ENCODE measurements around the gene LAMA3.
"Not testable (repeated sequence)": the region's sequence is repeated elsewhere in the genome, so short reads cannot be mapped to it uniquely, and the experiment has no call there.

Gene LAMA3

GRCh38 chr18:23703057-23703986 lies 14.1 kb downstream of the LAMA3 start:
- DNase-seq (ENCODE audit: low spot score) = no peak

GRCh38 chr18:23703987-23704384 lies 14.7 kb downstream of the LAMA3 start:
- no peak for DNase-seq (ENCODE audit: low spot score)

- DNase-seq (ENCODE audit: low spot score) = no peak
These were observed 15.6 kb downstream of the LAMA3 start for GRCh38 chr18:23704806-23705205.

GRCh38 chr18:23706971-23707640 lies 17.9 kb downstream of the LAMA3 start:
- no peak for DNase-seq (ENCODE audit: low spot score)

GRCh38 chr18:23710068-23710527 lies 20.8 kb downstream of the LAMA3 start:
- DNase-seq (ENCODE audit: low spot score) = no peak

- DNase-seq (ENCODE audit: low spot score) = no peak
These were observed 21.7 kb downstream of the LAMA3 start for GRCh38 chr18:23710946-23711345.

- DNase-seq (ENCODE audit: low spot score) = no peak
These were observed 22.2 kb downstream of the LAMA3 start for GRCh38 chr18:23711426-23711825.

GRCh38 chr18:23712445-23712844 lies 23.2 kb downstream of the LAMA3 start:
- DNase-seq (ENCODE audit: low spot score) = no peak

- no peak for DNase-seq (ENCODE audit: low spot score)
These were observed 25.3 kb downstream of the LAMA3 start for GRCh38 chr18:23714576-23714975.

GRCh38 chr18:23716079-23716478 lies 26.8 kb downstream of the LAMA3 start:
- not testable (repeated sequence) for DNase-seq (ENCODE audit: low spot score)

- no peak for DNase-seq (ENCODE audit: low spot score)
These were observed 27.3 kb downstream of the LAMA3 start for GRCh38 chr18:23716516-23716915.

- DNase-seq (ENCODE audit: low spot score) = no peak
These were observed 27.7 kb downstream of the LAMA3 start for GRCh38 chr18:23716966-23717365.

- no peak for DNase-seq (ENCODE audit: low spot score)
These were observed 29.0 kb downstream of the LAMA3 start for GRCh38 chr18:23718243-23718720.

GRCh38 chr18:23718731-23719130 lies 29.5 kb downstream of the LAMA3 start:
- DNase-seq (ENCODE audit: low spot score) = no peak

GRCh38 chr18:23719634-23720201 lies 30.5 kb downstream of the LAMA3 start:
- DNase-seq (ENCODE audit: low spot score) = no peak

- no peak for DNase-seq (ENCODE audit: low spot score)
These were observed 32.6 kb downstream of the LAMA3 start for GRCh38 chr18:23721696-23722480.

GRCh38 chr18:23722646-23723045 lies 33.4 kb downstream of the LAMA3 start:
- DNase-seq (ENCODE audit: low spot score) = no peak

- DNase-seq (ENCODE audit: low spot score) = no peak
These were observed 33.9 kb downstream of the LAMA3 start for GRCh38 chr18:23723121-23723520.

GRCh38 chr18:23724681-23725080 lies 35.4 kb downstream of the LAMA3 start:
- DNase-seq (ENCODE audit: low spot score) = no peak

GRCh38 chr18:23725351-23725750 lies 36.1 kb downstream of the LAMA3 start:
- DNase-seq (ENCODE audit: low spot score) = no peak

- no peak for DNase-seq (ENCODE audit: low spot score)
These were observed 36.8 kb downstream of the LAMA3 start for GRCh38 chr18:23725827-23726661.

Measured in HuH-7.5 (cell line).